Neural progenitor cell (in vitro differentiated cells): ENCODE results near the gene KMT2E. TPM values are rescaled to one million over a fixed set of nuclear protein-coding genes. Genes with fewer than 3 reads are reported as not detected.

Experiments used
- DNase-seq: peaks from one replicate; pipeline ENCODE4 v3.0.0-alpha.2; 2016; ENCODE audit warnings: low spot score
- H2AFZ ChIP-seq: fragments of 200-600 bp; sonication (generic); replicated peaks from 2 replicates; pipeline ENCODE4 v1.6.1; 2016; ENCODE audit warnings: antibody characterized with exemption
- H3F3A ChIP-seq: fragments of 200-600 bp; sonication (generic); 2 replicates; pipeline ENCODE4 v1.6.1; 2016; ENCODE audit warnings: antibody characterized with exemption, low read depth
- H3K27ac ChIP-seq: fragments of 200-600 bp; sonication (generic); 2 replicates; pipeline ENCODE4 v1.5.1; 2016; ENCODE audit warnings: mild to moderate bottlenecking
- H3K27me3 ChIP-seq: fragments of 200-600 bp; sonication (generic); 2 replicates; pipeline ENCODE4 v1.6.1; 2016; ENCODE audit warnings: mild to moderate bottlenecking, moderate library complexity
- H3K36me3 ChIP-seq: fragments of 200-600 bp; sonication (generic); 2 replicates; pipeline ENCODE4 v1.5.1; 2016
- H3K4me1 ChIP-seq: fragments of 200-600 bp; sonication (generic); 2 replicates; pipeline ENCODE4 v1.6.1; 2016; ENCODE audit warnings: mixed run types
- H3K4me2 ChIP-seq: fragments of 200-600 bp; sonication (generic); 2 replicates; pipeline ENCODE4 v1.6.1; 2016
- H3K4me3 ChIP-seq: fragments of 200-600 bp; sonication (generic); 2 replicates; pipeline ENCODE4 v1.5.1; 2016
- H3K79me2 ChIP-seq: fragments of 200-600 bp; sonication (generic); 2 replicates; pipeline ENCODE4 v1.6.1; 2016; ENCODE audit warnings: low read depth
- H3K9ac ChIP-seq: fragments of 200-600 bp; sonication (generic); 2 replicates; pipeline ENCODE4 v1.6.1; 2016
- H3K9me3 ChIP-seq: fragments of 200-600 bp; sonication (generic); 2 replicates; pipeline ENCODE4 v1.5.1; 2016; ENCODE audit warnings: low read depth
- H4K20me1 ChIP-seq: fragments of 200-600 bp; sonication (generic); 2 replicates; pipeline ENCODE4 v1.6.1; 2016; ENCODE audit warnings: low read depth
- H3K27ac Mint-ChIP-seq: 3 replicates; pipeline ENCODE4 v1.8.0; 2021; ENCODE audit warnings: mixed read lengths
- H3K27me3 Mint-ChIP-seq: 2 replicates; pipeline ENCODE4 v1.8.0; 2022; ENCODE audit warnings: low read depth, mild to moderate bottlenecking, inconsistent platforms, moderate library complexity, mixed read lengths; ENCODE audit not compliant: insufficient read depth
- H3K36me3 Mint-ChIP-seq: 3 replicates; pipeline ENCODE4 v1.8.0; 2021; ENCODE audit warnings: mixed read lengths
- H3K4me1 Mint-ChIP-seq: 3 replicates; pipeline ENCODE4 v1.8.0; 2021; ENCODE audit warnings: mixed read lengths
- H3K4me3 Mint-ChIP-seq: 3 replicates; pipeline ENCODE4 v1.8.0; 2021; ENCODE audit warnings: mild to moderate bottlenecking, moderate library complexity, mixed read lengths
- H3K9me3 Mint-ChIP-seq: 3 replicates; pipeline ENCODE4 v1.8.0; 2020; ENCODE audit warnings: mixed read lengths
- CTCF ChIP-seq: fragments of 200-600 bp; sonication (generic); IDR thresholded peaks from 2 replicates; pipeline ENCODE4 v1.5.1; 2017; ENCODE audit warnings: antibody characterized with exemption, mild to moderate bottlenecking
- EZH2 ChIP-seq: fragments of 200-600 bp; sonication (generic); IDR thresholded peaks from 2 replicates; pipeline ENCODE4 v1.6.1; 2017; ENCODE audit warnings: antibody characterized with exemption, mild to moderate bottlenecking, moderate library complexity
- EZH2phosphoT487 ChIP-seq: fragments of 200-600 bp; sonication (generic); IDR thresholded peaks from 2 replicates; pipeline ENCODE4 v1.6.1; 2017; ENCODE audit warnings: antibody characterized with exemption
- total RNA-seq: library from RNA; depleted of rRNA; stranded (reverse); fragments of >200 nt; gene quantifications from 2 replicates; pipeline ENCODE4 v1.2.3, GENCODE V29; 2015; ENCODE audit warnings: low replicate concordance

The KMT2E gene
- total RNA-seq, 1 donor from 2014 or later: 124 TPM

GRCh38 chr7:105088456-105088855 is 74.5 kb downstream of the KMT2E start:
- Histone ChIP-seq H3K9ac (no peak overlapping the region), H3K27ac (no peak overlapping the region), H3K36me3 (peaks cover 37% of the 10 kb centered on the region), H3F3A (peaks cover 22% of the 10 kb centered on the region), H3K79me2 (peaks cover 27% of the 10 kb centered on the region), H3K27me3 (no peaks in the 10 kb centered on the region), H3K9me3 (no peaks in the 10 kb centered on the region), H3K4me1 (no peaks in the 10 kb centered on the region), H4K20me1 (peaks cover 50% of the 10 kb centered on the region), H3K4me3 (no peak overlapping the region), H2AFZ (no peak overlapping the region), H3K4me2 (no peak overlapping the region)
- Mint-ChIP-seq H3K36me3 (peaks cover 45% of the 10 kb centered on the region), H3K27ac (no peak overlapping the region), H3K27me3 (no peaks in the 10 kb centered on the region), H3K9me3 (no peaks in the 10 kb centered on the region), H3K4me3 (no peak overlapping the region), H3K4me1 (no peaks in the 10 kb centered on the region)
- DNase-seq: no peak
- TF ChIP-seq EZH2phosphoT487 (no peak), EZH2 (no peak), CTCF (no peak)

- TF ChIP-seq EZH2phosphoT487 (no peak), EZH2 (no peak), CTCF (no peak)
- H3K36me3 Mint-ChIP-seq: peaks cover 36% of the 10 kb centered on the region
Observed at GRCh38 chr7:105094966-105095365, 81.0 kb downstream of the KMT2E start.

GRCh38 chr7:105096306-105096705 is 82.3 kb downstream of the KMT2E start:
- Histone ChIP-seq H3K4me1 (no peaks in the 10 kb centered on the region), H3K79me2 (peaks cover 11% of the 10 kb centered on the region), H3K27me3 (no peaks in the 10 kb centered on the region), H3K36me3 (peaks cover 22% of the 10 kb centered on the region), H3K9ac (no peak overlapping the region), H3K9me3 (no peaks in the 10 kb centered on the region), H3K27ac (no peak overlapping the region), H3K4me3 (no peak overlapping the region), H2AFZ (no peak overlapping the region), H3K4me2 (no peak overlapping the region), H3F3A (peaks cover 21% of the 10 kb centered on the region), H4K20me1 (peaks cover 24% of the 10 kb centered on the region)
- Mint-ChIP-seq H3K27me3 (no peaks in the 10 kb centered on the region), H3K4me1 (peaks cover 2% of the 10 kb centered on the region), H3K9me3 (no peaks in the 10 kb centered on the region), H3K4me3 (no peak overlapping the region), H3K36me3 (peaks cover 35% of the 10 kb centered on the region), H3K27ac (no peak overlapping the region)
- TF ChIP-seq CTCF (no peak), EZH2 (no peak), EZH2phosphoT487 (no peak)
- DNase-seq: no peak

More at GRCh38 chr7:105094966-105095365, 81.0 kb downstream of the KMT2E start:
- Histone ChIP-seq H3K9me3 (no peaks in the 10 kb centered on the region), H3K9ac (no peak overlapping the region), H2AFZ (no peak overlapping the region), H3K27ac (no peak overlapping the region), H4K20me1 (peaks cover 33% of the 10 kb centered on the region), H3F3A (peaks cover 18% of the 10 kb centered on the region), H3K79me2 (peaks cover 15% of the 10 kb centered on the region), H3K36me3 (peaks cover 29% of the 10 kb centered on the region), H3K27me3 (no peaks in the 10 kb centered on the region), H3K4me2 (no peak overlapping the region), H3K4me3 (no peak overlapping the region), H3K4me1 (no peaks in the 10 kb centered on the region)
- Mint-ChIP-seq H3K9me3 (no peaks in the 10 kb centered on the region), H3K27me3 (no peaks in the 10 kb centered on the region), H3K4me1 (peaks cover 2% of the 10 kb centered on the region), H3K27ac (no peak overlapping the region), H3K4me3 (no peak overlapping the region)
- DNase-seq: no peak
